H9 (cell line): ENCODE results near the gene DICER1. TPM values are rescaled to one million over a fixed set of nuclear protein-coding genes. Genes with fewer than 3 reads are reported as not detected.

Experiments
- DNase-seq: peaks from one replicate; pipeline ENCODE4 v3.0.0-alpha.2; 2017
- H2AFZ ChIP-seq: one replicate; pipeline ENCODE4 v1.6.1; 2013; ENCODE audit warnings: mild to moderate bottlenecking, low read length, control low read depth, moderate library complexity
- H2AK5ac ChIP-seq: 2 replicates; pipeline ENCODE4 v1.6.1; 2013; ENCODE audit warnings: low read length, control low read depth, mixed read lengths; ENCODE audit not compliant: insufficient read length
- H2BK120ac ChIP-seq: one replicate; pipeline ENCODE4 v1.6.1; 2013; ENCODE audit warnings: low read depth, mild to moderate bottlenecking, low read length, control low read depth, inconsistent platforms; ENCODE audit not compliant: poor library complexity, severe bottlenecking
- H2BK12ac ChIP-seq: 2 replicates; pipeline ENCODE4 v1.6.1; 2013; ENCODE audit warnings: low read length, control low read depth, mixed read lengths, low read depth; ENCODE audit not compliant: insufficient read length
- H2BK15ac ChIP-seq: 2 replicates; pipeline ENCODE4 v1.6.1; 2013; ENCODE audit warnings: low read depth, low read length, control low read depth
- H2BK20ac ChIP-seq: one replicate; pipeline ENCODE4 v1.6.1; 2013; ENCODE audit warnings: low read depth, mild to moderate bottlenecking, low read length, control low read depth, inconsistent platforms; ENCODE audit not compliant: poor library complexity, severe bottlenecking
- H2BK5ac ChIP-seq: 2 replicates; pipeline ENCODE4 v1.6.1; 2013; ENCODE audit warnings: low read length, control low read depth, mixed read lengths; ENCODE audit not compliant: insufficient read length
- H3K14ac ChIP-seq: 2 replicates; pipeline ENCODE4 v1.6.1; 2013; ENCODE audit warnings: low read length, control low read depth; ENCODE audit not compliant: insufficient read depth
- H3K18ac ChIP-seq: 2 replicates; pipeline ENCODE4 v1.6.1; 2013; ENCODE audit warnings: low read depth, mild to moderate bottlenecking, mixed read lengths, low read length, control low read depth; ENCODE audit not compliant: insufficient read length
- H3K23ac ChIP-seq: 2 replicates; pipeline ENCODE4 v1.6.1; 2013; ENCODE audit warnings: low read length, control low read depth, mixed read lengths, low read depth; ENCODE audit not compliant: insufficient read length
- H3K23me2 ChIP-seq: 2 replicates; pipeline ENCODE4 v1.6.1; 2013; ENCODE audit warnings: low read depth, mild to moderate bottlenecking, mixed read lengths, low read length, control low read depth; ENCODE audit not compliant: insufficient read length, poor library complexity, severe bottlenecking
- H3K27ac ChIP-seq: 2 replicates; pipeline ENCODE4 v1.5.1; 2013; ENCODE audit warnings: low read length, control low read depth, mixed read lengths, low read depth; ENCODE audit not compliant: insufficient read length
- H3K27me3 ChIP-seq: 2 replicates; pipeline ENCODE4 v1.6.1; 2013; ENCODE audit warnings: low read length, control low read depth, inconsistent platforms; ENCODE audit not compliant: insufficient read depth
- H3K4ac ChIP-seq: 2 replicates; pipeline ENCODE4 v1.6.1; 2013; ENCODE audit warnings: low read depth, mild to moderate bottlenecking, control low read depth, inconsistent platforms, low read length, moderate library complexity
- H3K4me1 ChIP-seq: 2 replicates; pipeline ENCODE4 v1.6.1; 2013; ENCODE audit warnings: low read length, control low read depth, inconsistent platforms; ENCODE audit not compliant: insufficient read depth
- H3K4me2 ChIP-seq: 2 replicates; pipeline ENCODE4 v1.6.1; 2013; ENCODE audit warnings: low read length, control low read depth, mixed read lengths; ENCODE audit not compliant: insufficient read length, insufficient read depth
- H3K56ac ChIP-seq: 2 replicates; pipeline ENCODE4 v1.6.1; 2013; ENCODE audit warnings: low read depth, mild to moderate bottlenecking, mixed read lengths, low read length, control low read depth; ENCODE audit not compliant: insufficient read length
- H3K79me1 ChIP-seq: 2 replicates; pipeline ENCODE4 v1.6.1; 2013; ENCODE audit warnings: low read depth, mild to moderate bottlenecking, moderate library complexity, low read length, control low read depth, inconsistent platforms; ENCODE audit not compliant: insufficient read depth, poor library complexity, severe bottlenecking
- H3K79me2 ChIP-seq: 2 replicates; pipeline ENCODE4 v1.6.1; 2013; ENCODE audit warnings: low read length, control low read depth, inconsistent platforms; ENCODE audit not compliant: insufficient read depth
- H3K9ac ChIP-seq: 2 replicates; pipeline ENCODE4 v1.6.1; 2013; ENCODE audit warnings: low read length, control low read depth, mixed read lengths; ENCODE audit not compliant: insufficient read length; ENCODE audit errors: extremely low read depth
- H3K9me3 ChIP-seq: one replicate; pipeline ENCODE4 v1.6.1; 2013; ENCODE audit warnings: low read depth, low read length, inconsistent platforms; ENCODE audit not compliant: control insufficient read depth
- H3T11ph ChIP-seq: one replicate; pipeline ENCODE4 v1.6.1; 2013; ENCODE audit warnings: mild to moderate bottlenecking, low read length, control low read depth, inconsistent platforms
- H4K20me1 ChIP-seq: one replicate; pipeline ENCODE4 v1.6.1; 2013; ENCODE audit not compliant: control insufficient read depth, insufficient read length, insufficient read depth
- H4K5ac ChIP-seq: 2 replicates; pipeline ENCODE4 v1.6.1; 2013; ENCODE audit warnings: low read depth, mild to moderate bottlenecking, mixed read lengths, low read length, control low read depth; ENCODE audit not compliant: insufficient read length
- H4K8ac ChIP-seq: replicated peaks from 2 replicates; pipeline ENCODE4 v1.6.1; 2013; ENCODE audit warnings: low read length, control low read depth, mixed read lengths, low read depth; ENCODE audit not compliant: insufficient read length
- H4K91ac ChIP-seq: 2 replicates; pipeline ENCODE4 v1.6.1; 2013; ENCODE audit warnings: low read depth, mild to moderate bottlenecking, moderate library complexity, mixed read lengths, low read length, control low read depth; ENCODE audit not compliant: insufficient read length
- H3K27ac Mint-ChIP-seq, 3 experiments: 2 replicates in 2 of 3; 3 replicates in 1 of 3; pipeline ENCODE4 v1.8.0; 2020 to 2021; ENCODE audit warnings: mixed read lengths in 3 of 3, mild to moderate bottlenecking in 1 of 3, moderate library complexity in 1 of 3
- H3K27me3 Mint-ChIP-seq: 2 replicates; pipeline ENCODE4 v1.8.0; 2021; ENCODE audit warnings: low read depth, mild to moderate bottlenecking, moderate library complexity, mixed read lengths
- H3K36me3 Mint-ChIP-seq, 3 experiments: 2 replicates in 2 of 3; 3 replicates in 1 of 3; pipeline ENCODE4 v1.8.0; 2020 to 2021; ENCODE audit warnings: low read depth in 3 of 3, mixed read lengths in 3 of 3; ENCODE audit not compliant: insufficient read depth in 1 of 3
- H3K4me1 Mint-ChIP-seq, 2 experiments: 2 replicates each; pipeline ENCODE4 v1.8.0; 2020; ENCODE audit warnings: mixed read lengths in 2 of 2
- H3K4me3 Mint-ChIP-seq, 2 experiments: 2 replicates in 1 of 2; 3 replicates in 1 of 2; pipeline ENCODE4 v1.8.0; 2020 to 2021; ENCODE audit warnings: mild to moderate bottlenecking in 2 of 2, mixed read lengths in 2 of 2, moderate library complexity in 1 of 2
- H3K9me3 Mint-ChIP-seq, 2 experiments: 2 replicates in 1 of 2; 3 replicates in 1 of 2; pipeline ENCODE4 v1.8.0; 2020; ENCODE audit warnings: mild to moderate bottlenecking in 2 of 2, mixed read lengths in 2 of 2, moderate library complexity in 1 of 2
- CTCF ChIP-seq: fragments of 200-600 bp; sonication (generic); conservative IDR thresholded peaks from 3 replicates; pipeline ENCODE4 v1.8.0; 2021; ENCODE audit warnings: antibody characterized with exemption, mild to moderate bottlenecking
- total RNA-seq: library from RNA; stranded (reverse); gene quantifications from 2 replicates; pipeline ENCODE4 v1.2.1, GENCODE V29; 2021

The DICER1 gene
- total RNA-seq, 1 experiment from 2014 or later: 57.0 TPM

- H2BK12ac ChIP-seq: no peak overlapping the region
- H4K5ac ChIP-seq: no peak overlapping the region
- no peak for TF ChIP-seq CTCF
- H3K14ac ChIP-seq: no peak overlapping the region
- H3K79me1 ChIP-seq: no peaks in the 10 kb centered on the region
- no peak for DNase-seq
- H2BK5ac ChIP-seq: no peak overlapping the region
- H3K4me1 ChIP-seq: no peaks in the 10 kb centered on the region
- H3K27ac ChIP-seq: no peak overlapping the region
- Mint-ChIP-seq H3K27ac (no peak overlapping the region), H3K4me3 (no peak overlapping the region), H3K4me1 (peaks cover 22 to 31% of the 10 kb centered on the region in 2 experiments), H3K36me3 (no peaks in the 10 kb centered on the region; a peak in 1 of 7 replicates), H3K9me3 (no peaks in the 10 kb centered on the region; a peak in 2 of 5 replicates), H3K27me3 (peaks cover 53% of the 10 kb centered on the region)
- no peak overlapping the region for H3T11ph ChIP-seq
- no peak overlapping the region for H2AK5ac ChIP-seq
- H3K27me3 ChIP-seq: no peaks in the 10 kb centered on the region
- H2BK120ac ChIP-seq: no peak overlapping the region
- no peak overlapping the region for H3K23ac ChIP-seq
- no peak overlapping the region for H2AFZ ChIP-seq
- no peak overlapping the region for H2BK20ac ChIP-seq
- no peaks in the 10 kb centered on the region for H4K20me1 ChIP-seq
- no peaks in the 10 kb centered on the region for H3K79me2 ChIP-seq
- H2BK15ac ChIP-seq: no peak overlapping the region
- H3K9me3 ChIP-seq: no peaks in the 10 kb centered on the region
- H3K9ac ChIP-seq: no peak overlapping the region
- H4K8ac ChIP-seq: no peak overlapping the region
- H3K56ac ChIP-seq: no peak overlapping the region
- no peaks in the 10 kb centered on the region for H3K23me2 ChIP-seq
- no peak overlapping the region for H4K91ac ChIP-seq
- H3K4me2 ChIP-seq: no peak overlapping the region
- H3K4ac ChIP-seq: no peak overlapping the region
- H3K18ac ChIP-seq: no peak overlapping the region
Measured at GRCh38 chr14:95049952-95050351, 107.4 kb downstream of the DICER1 start.
